ENCODE measurements around the gene TOLLIP.

Gene TOLLIP

DNA sequence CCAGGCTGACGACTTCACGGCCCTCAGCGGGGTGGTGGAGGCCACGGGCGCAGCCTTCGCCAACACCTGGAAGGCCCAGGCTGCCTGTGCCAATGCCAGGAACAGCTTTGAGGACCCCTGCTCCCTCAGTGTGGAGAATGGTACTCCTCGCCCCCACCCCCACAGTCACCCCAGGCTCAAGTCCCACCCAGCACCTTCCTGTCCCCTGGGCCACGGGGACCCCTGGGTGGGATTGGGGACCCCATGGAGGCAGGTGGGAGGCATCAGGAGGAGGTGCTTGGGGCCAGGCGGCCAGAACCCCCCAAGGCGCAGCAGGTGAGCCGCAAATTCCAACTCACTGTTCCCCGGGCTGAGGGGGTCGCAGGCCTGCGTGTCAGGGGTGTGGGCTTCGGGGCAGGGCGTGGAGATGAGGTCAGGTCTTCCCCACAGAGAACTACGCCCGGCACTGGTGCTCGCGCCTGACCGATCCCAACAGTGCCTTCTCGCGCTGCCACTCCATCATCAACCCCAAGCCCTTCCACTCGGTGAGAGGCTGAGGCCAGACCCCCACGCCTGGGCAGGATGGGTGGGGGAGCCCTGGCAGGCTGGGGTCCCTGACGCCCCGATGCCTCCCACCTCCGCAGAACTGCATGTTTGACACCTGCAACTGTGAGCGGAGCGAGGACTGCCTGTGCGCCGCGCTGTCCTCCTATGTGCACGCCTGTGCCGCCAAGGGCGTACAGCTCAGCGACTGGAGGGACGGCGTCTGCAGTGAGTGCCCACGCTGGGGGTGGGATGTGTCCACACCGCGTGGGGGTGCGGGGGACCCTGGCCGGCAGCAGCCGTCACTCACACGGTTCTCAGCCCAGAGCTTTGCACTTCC lies 77.2 kb downstream of the TOLLIP start:
- DNase-seq (ENCODE audit: low read depth, low spot score) = no peak

DNA sequence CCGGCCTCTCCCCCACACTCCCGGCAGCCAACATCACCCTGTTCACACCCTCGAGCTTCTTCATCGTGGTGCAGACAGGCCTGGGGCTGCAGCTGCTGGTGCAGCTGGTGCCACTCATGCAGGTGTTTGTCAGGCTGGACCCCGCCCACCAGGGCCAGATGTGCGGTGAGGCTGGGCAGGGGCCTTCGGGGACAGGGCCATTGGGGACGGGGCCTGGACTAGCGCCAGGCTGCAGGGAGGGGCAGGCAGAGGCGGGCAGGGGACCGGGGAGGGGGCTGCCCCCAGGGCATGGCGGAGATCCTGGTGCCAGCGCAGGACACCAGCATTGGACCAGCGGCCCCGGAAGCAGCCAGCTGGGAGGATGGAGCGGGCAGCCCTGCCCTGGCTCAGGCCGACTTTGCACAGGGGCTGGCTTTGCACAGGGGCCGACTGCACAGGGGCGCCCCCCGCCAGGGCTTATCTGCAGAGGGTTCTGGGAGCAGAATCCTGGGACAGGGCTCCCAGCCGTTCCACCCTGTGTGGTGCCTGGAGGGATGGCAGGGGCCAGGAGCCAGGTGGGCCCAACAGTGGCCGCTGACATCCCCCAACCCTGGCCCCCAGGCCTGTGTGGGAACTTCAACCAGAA lies 77.9 kb downstream of the TOLLIP start:
- no peak for DNase-seq (ENCODE audit: low read depth, low spot score)

DNA sequence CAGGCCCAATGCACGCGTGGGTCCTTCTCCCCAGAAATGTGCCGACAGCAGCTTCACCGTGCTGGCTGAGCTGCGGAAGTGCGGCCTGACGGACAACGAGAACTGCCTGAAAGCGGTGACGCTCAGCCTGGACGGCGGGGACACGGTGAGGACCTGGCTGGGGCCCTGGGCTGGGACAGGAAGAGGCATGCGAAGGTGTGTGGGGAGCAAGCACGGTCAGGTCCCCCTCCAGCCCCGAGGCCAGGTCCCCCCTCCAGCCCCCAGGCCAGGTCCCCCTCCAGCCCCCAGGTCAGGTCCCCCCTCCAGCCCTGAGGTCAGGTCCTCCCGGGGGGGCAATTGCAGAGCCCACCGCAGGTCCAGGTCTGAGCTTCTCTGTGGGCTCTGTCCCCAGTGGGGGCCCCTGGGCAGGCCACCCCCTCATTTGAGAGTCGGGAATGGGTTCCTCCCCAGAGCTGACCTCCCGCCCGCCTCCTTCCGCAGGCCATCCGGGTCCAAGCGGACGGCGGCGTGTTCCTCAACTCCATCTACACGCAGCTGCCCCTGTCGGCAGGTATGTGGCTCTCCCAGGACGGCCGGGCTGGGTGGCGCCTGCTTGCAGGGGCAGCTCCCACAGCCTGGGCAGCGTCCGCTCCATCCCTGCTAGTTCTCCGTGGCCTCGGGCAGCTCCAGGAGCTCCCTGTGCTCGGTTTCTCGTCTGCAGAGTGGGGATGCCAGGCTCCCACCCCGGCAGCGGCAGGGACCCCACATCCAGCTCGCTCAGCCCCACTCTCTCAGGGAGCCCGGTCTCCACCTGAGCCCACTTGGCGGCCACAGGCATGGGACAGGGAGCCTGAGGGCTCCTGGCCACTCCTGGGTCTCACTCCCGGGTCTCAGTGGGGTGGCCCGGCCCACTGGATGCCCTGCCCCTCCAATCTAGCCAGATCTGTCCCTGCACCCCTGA lies 78.7 kb downstream of the TOLLIP start:
- DNase-seq (ENCODE audit: low read depth, low spot score) = no peak

DNA sequence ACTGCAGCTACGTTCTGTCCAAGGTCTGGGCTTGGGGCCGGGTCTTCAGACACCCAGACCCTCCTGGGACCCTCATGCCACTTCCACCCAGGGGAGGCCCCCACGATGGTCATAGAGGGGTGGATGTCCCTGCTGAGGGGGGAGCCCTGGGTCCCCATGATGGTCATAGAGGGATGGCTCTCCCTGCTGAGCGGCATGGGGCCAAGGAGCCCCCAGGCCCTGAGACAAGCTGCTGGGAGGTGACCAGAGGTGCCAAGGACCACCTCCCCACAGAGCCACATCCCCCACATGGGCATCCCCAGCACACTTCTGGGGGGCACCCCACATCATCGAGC lies 79.3 kb downstream of the TOLLIP start:
- DNase-seq (ENCODE audit: low read depth, low spot score) = no peak

DNA sequence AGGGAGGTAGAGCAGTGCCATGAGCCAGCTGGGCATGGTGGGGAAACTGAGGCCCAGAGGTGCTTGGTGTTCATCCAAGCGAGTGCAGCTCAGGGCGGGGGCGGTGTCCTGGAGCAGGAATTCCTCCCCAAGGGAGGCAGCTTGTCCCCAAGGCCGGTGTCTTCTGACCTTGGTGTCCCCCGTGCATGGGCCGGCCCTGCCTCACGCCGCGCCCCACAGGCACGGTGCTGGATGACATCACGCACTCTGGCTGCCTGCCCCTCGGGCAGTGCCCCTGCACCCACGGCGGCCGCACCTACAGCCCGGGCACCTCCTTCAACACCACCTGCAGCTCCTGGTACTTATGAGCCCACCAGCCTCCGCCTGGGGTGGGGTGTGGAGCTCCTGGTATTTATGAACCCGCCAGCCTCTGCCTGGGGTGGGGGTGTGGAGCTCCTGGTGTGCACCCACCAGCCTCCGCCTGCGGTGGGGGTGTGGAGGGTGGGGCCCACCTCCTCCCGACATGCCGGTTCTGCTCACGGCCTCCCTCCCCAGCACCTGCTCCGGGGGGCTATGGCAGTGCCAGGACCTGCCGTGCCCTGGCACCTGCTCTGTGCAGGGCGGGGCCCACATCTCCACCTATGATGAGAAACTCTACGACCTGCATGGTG lies 79.8 kb downstream of the TOLLIP start:
- DNase-seq (ENCODE audit: low read depth, low spot score) = no peak

DNA sequence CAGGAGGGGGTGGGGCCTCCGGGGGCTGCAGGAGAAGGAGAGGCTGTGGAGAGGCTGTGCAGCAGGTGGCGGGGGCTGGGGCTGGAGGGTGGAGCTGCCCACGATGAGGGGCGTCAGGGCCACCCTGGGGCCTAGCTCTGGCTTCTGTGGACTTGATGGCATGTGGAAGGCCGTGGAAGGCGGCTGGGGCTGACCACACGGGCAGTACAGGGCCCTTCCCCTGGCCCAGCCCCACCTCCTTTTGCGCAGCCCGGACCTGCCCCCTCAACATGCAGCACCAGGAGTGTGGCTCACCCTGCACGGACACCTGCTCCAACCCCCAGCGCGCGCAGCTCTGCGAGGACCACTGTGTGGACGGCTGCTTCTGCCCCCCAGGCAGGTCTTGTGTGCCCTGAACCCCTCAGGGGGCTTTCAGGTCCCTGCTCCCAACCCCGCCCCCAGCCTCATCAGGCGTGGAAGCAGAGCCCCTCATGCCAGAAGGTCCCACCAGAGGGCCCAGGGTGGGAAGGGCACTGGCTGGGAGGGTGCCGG lies 80.4 kb downstream of the TOLLIP start:
- no peak for DNase-seq (ENCODE audit: low read depth, low spot score)

DNA sequence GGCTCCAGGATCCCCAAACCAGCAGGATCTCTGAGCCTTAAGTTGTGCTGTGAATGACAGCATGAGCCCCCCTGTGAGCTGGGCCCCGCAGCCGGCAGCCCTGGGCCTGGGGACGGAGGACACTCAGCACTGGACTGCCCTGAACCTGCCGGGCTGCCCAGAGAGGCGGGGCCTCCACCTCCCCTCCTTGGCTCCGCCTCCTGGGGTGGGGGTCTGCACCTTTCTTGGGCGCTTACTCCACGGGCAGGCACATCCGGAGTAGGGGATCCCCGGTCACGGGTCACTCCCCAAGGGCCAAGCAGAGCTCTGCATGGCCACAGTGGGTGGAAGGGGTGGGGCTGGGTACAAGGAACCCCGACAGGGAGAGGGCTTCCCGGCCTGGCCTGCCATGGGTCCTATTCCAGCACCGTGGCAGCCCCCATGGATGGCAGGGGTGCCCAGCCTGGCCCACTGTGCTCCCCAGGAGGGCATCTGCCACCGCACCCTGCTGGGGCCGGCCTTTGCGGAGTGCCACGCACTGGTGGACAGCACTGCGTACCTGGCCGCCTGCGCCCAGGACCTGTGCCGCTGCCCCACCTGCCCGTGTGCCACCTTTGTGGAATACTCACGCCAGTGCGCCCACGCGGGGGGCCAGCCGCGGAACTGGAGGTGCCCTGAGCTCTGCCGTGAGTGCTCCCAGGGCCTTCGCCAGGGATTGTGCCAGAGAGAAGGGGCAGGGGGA lies 81.2 kb downstream of the TOLLIP start:
- no peak for DNase-seq (ENCODE audit: low read depth, low spot score)

DNA sequence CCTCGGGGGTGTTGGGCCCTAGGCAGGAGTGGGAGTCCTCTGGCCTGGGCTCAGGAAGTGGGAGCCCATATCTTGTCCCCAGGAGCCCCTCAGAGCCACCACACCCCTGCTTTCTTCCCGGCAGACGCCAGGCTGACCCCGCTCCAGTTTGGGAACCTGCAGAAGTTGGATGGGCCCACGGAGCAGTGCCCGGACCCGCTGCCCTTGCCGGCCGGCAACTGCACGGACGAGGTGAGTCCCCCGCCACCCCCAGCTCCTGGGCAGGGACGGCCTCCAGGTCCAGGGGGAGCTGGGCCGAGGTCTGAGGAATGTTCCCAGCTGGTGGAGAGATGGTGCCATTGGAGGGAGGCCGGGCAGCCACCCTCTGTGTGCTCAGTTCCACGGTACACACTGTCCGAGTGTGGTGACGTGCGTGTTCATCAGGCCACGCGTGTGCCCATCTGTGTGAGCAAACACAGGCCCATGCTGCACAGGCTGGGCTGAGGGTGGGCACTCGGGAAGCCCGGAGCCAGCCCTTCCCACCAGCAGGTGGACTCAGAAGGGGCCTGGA lies 81.8 kb downstream of the TOLLIP start:
- DNase-seq (ENCODE audit: low read depth, low spot score) = no peak

DNA sequence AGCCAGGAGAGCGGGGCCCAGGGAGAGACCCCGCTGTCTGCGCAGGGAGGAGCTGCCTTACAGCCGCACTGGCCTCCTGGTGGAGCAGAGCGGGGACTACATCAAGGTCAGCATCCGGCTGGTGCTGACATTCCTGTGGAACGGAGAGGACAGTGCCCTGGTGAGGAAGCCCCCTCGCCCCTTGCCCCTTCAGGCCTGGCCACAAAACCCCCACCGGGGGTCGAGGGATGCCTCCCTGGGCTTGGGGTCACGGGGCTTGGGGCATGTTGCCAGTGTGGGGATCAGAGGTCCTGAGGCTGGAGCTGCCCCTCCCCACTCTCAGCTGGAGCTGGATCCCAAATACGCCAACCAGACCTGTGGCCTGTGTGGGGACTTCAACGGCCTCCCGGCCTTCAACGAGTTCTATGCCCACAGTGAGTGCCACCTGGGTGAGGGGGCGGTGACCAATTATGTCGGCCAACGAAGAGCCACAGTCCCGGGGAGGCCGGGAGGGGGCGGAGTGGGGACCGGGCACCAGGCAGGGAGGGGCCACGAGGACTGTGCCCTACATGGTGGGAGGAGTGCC lies 82.4 kb downstream of the TOLLIP start:
- DNase-seq (ENCODE audit: low read depth, low spot score) = no peak

DNA sequence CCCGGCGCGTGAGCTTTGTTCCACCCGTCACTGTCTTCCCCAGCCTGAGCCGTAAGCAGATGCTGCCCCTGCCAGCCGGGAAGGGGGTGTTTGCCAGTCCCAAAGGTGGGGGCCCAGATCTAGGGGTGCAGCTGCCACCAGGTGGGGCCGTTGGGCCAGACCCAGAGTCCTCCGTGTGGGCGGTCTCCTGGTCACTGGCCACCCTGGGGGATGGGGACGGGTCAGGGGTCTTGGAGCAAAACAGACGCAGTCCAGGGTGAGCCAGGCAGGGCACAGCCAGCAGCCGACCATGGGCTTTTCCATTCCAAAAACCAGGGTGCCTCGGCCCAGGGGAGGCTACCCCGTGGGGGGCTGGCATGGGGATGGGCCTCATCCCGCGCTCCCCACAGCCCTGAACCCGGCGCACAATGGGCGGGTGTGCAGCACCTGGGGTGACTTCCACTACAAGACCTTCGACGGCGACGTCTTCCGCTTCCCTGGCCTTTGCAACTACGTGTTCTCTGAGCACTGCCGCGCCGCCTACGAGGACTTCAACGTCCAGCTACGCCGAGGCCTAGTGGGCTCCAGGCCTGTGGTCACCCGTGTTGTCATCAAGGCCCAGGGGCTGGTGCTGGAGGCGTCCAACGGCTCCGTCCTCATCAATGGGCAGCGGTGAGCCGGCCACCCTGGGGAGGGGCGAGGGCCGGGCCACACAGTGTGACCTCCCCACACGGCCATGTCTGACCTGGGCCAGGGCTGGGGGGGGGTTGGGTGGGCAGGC lies 83.0 kb downstream of the TOLLIP start:
- DNase-seq (ENCODE audit: low read depth, low spot score) = no peak

DNA sequence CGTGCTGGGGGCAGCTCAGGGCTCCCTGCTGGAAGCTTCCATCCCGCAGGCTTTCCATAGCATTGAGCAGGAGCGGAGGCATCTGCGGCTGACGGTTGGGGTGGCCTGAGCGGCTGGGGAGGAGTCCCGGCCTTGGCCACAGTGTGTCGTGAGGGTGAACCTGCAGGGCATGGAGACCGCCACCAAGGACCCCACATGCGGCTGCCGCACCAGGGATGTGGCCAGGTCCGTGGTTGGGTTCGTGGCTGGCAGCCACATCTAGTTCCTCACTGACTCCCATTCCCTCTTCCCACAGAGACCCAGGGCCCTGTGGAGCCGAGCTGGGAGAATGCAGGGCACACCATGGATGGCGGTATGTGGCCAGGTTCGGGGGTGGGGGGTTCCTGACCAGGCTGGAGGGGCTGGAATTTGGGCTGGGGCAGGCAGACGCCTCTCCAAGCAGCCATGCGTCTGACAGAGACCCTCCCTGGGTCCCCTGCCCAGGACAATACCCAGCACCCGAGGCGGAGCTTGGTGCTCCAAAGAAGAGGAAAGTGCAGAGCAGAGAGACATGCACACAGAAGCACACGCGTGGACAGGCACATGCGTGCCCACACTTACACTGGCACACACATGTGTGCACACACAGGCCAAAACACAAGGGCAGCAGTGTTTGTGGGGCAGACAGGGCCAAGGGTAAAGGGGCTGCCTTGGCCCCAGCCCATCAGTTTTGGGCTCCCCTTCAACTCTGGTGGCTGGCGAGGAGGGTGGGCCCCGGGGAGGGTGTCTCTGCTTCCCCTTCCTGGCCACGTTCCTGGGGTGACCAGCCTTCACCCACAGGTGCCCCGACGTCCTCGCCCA lies 83.8 kb downstream of the TOLLIP start:
- DNase-seq (ENCODE audit: low read depth, low spot score) = no peak

DNA sequence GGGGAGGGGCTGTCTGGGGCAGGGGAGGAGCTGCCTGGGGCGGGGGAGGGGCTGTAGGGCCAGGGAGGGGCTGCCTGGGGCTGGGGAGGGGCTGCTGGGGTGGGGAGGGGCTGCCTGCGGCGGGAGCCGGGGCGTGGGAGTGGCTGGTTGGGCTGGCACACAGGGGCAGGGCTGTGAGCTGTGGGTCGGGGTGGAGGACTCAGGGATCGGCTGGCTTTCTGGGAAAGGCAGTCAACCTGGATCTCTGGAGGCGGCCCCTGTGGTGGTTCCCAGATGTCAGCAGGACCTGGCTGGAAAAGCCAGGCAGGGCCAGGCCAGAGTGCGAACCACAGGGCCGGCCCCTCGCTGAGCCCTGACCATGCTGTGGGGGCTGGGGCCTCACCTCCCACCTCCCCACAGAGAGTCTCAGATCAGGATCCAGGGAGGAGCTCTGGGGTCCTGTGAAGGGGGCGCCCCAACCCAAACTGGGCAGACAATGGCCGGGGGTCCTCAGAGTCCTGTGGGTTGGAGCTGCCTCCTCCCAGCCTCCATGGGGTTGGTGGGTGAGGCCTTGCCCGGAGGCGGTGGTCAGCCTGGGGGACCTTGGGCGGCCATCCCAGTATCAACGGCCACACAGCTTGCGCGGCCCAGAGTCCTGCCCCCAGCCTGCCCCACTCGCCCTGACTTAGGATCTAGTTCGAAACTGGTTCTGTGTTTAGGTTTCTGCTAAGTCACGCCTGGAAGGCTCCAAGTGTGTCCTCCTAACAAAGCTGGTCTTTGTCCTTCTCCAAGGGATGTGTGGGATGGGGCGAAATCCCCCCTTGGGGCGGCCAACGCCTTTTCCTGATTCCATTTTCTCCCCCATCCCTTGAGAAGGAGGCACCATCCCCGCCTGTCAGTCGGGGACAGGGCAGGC lies 84.7 kb downstream of the TOLLIP start:
- DNase-seq (ENCODE audit: low read depth, low spot score) = no peak
